ENCODE results near the gene ZBP1. TPM values are rescaled to one million over a fixed set of nuclear protein-coding genes. Genes with fewer than 3 reads are reported as not detected.

The ZBP1 gene
- polyA plus RNA-seq, 1 of the 3 experiments (the other 2 are of a cell fraction): not detected

- CTCF ChIA-PET: interaction anchor here (0.9 to 1.7 kb wide), 3 partner anchors 13 to 489 kb away, joined by 3 to 7 read pairs (median 4); no protein-coding TSS in a partner anchor
- POLR2A ChIA-PET: no interaction called here
- Histone ChIP-seq H3F3A (replicated peaks; ENCODE audit: insufficient read depth) (no peaks in the 10 kb centered on the region), H3K79me2 (ENCODE audit: insufficient read depth) (peaks cover 91% of the 10 kb centered on the region), H3K27me3 (ENCODE audit: insufficient read depth) (no peaks in the 10 kb centered on the region), H3K27ac (ENCODE audit: low read depth in 2 of 2, low read length in 1 of 2) (peak overlapping the region in 1 of 2 experiments; percentile 91; a peak in 2 of 4 replicates), H3K4me1 (ENCODE audit: control insufficient read depth in 1 of 2, insufficient read depth in 2 of 2, low read depth in 1 of 2, low read length in 1 of 2) (peaks cover 0 to 79% of the 10 kb centered on the region in 2 experiments; a peak in 2 of 4 replicates), H3K9ac (no peak overlapping the region), H3K4me3 (ENCODE audit: low read depth in 2 of 2, low read length in 1 of 2) (no peak overlapping the region), H4K20me1 (ENCODE audit: insufficient read depth) (peaks cover 87% of the 10 kb centered on the region), H3K9me2 (no peaks in the 10 kb centered on the region), H3K9me3 (no peaks in the 10 kb centered on the region), H3K4me2 (no peak overlapping the region), H2AFZ (ENCODE audit: low read depth) (no peak overlapping the region), H3K36me3 (replicated peaks in 1 of 2; ENCODE audit: control insufficient read depth in 1 of 2, insufficient read depth in 2 of 2, low read length in 1 of 2) (no peaks in the 10 kb centered on the region)
- DNase-seq: peak; percentile 77
- 79% methylated on average over 3 of the region's 16 CpGs for WGBS (ENCODE audit: low lambda C conversion rate)
- TF ChIP-seq CTCF (IDR thresholded peaks at IDR 0.05) (no peak), SMC3 (IDR thresholded peaks at IDR 0.05; ENCODE audit: low read depth, low read length) (no peak), RAD21 (IDR thresholded peaks at IDR 0.05; ENCODE audit: low read length) (no peak), NRF1 (IDR thresholded peaks at IDR 0.05; ENCODE audit: low read depth, low read length) (no peak), EZH2phosphoT487 (IDR thresholded peaks at IDR 0.05; ENCODE audit: borderline replicate concordance, low read depth) (no peak), TEAD4 (IDR thresholded peaks at IDR 0.05; ENCODE audit: borderline replicate concordance, insufficient read depth) (no peak), FOSL2 (IDR thresholded peaks at IDR 0.05; ENCODE audit: borderline replicate concordance, low read depth) (no peak)
- TF ChIP-seq, protein P1, sequence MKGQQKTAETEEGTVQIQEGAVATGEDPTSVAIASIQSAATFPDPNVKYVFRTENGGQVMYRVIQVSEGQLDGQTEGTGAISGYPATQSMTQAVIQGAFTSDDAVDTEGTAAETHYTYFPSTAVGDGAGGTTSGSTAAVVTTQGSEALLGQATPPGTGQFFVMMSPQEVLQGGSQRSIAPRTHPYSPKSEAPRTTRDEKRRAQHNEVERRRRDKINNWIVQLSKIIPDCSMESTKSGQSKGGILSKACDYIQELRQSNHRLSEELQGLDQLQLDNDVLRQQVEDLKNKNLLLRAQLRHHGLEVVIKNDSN (IDR thresholded peaks at IDR 0.05; ENCODE audit: borderline replicate concordance, low read depth): no peak
- TF ChIP-seq, protein P2, sequence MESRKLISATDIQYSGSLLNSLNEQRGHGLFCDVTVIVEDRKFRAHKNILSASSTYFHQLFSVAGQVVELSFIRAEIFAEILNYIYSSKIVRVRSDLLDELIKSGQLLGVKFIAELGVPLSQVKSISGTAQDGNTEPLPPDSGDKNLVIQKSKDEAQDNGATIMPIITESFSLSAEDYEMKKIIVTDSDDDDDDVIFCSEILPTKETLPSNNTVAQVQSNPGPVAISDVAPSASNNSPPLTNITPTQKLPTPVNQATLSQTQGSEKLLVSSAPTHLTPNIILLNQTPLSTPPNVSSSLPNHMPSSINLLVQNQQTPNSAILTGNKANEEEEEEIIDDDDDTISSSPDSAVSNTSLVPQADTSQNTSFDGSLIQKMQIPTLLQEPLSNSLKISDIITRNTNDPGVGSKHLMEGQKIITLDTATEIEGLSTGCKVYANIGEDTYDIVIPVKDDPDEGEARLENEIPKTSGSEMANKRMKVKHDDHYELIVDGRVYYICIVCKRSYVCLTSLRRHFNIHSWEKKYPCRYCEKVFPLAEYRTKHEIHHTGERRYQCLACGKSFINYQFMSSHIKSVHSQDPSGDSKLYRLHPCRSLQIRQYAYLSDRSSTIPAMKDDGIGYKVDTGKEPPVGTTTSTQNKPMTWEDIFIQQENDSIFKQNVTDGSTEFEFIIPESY (IDR thresholded peaks at IDR 0.05; ENCODE audit: borderline replicate concordance, low read depth): no peak
- TF ChIP-seq, protein P3, sequence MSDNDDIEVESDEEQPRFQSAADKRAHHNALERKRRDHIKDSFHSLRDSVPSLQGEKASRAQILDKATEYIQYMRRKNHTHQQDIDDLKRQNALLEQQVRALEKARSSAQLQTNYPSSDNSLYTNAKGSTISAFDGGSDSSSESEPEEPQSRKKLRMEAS (IDR thresholded peaks at IDR 0.05; ENCODE audit: low read depth): no peak
Measured at GRCh38 chr20:57667388-57667787, 47.2 kb upstream of the ZBP1 start.

GRCh38 chr20:57666834-57667157, 46.6 kb upstream of the ZBP1 start:
- Histone ChIP-seq H3K79me2 (ENCODE audit: insufficient read depth) (peaks cover 91% of the 10 kb centered on the region), H2AFZ (ENCODE audit: low read depth) (no peak overlapping the region), H3K4me3 (ENCODE audit: low read depth in 2 of 2, low read length in 1 of 2) (no peak overlapping the region), H3K27ac (ENCODE audit: low read depth in 2 of 2, low read length in 1 of 2) (peak overlapping the region in 1 of 2 experiments; percentile 91; a peak in 2 of 4 replicates), H3K9ac (no peak overlapping the region), H3K9me3 (no peaks in the 10 kb centered on the region), H3K36me3 (replicated peaks in 1 of 2; ENCODE audit: control insufficient read depth in 1 of 2, insufficient read depth in 2 of 2, low read length in 1 of 2) (no peaks in the 10 kb centered on the region), H3K4me1 (ENCODE audit: control insufficient read depth in 1 of 2, insufficient read depth in 2 of 2, low read depth in 1 of 2, low read length in 1 of 2) (peaks cover 0 to 80% of the 10 kb centered on the region in 2 experiments; a peak in 2 of 4 replicates), H3K27me3 (ENCODE audit: insufficient read depth) (no peaks in the 10 kb centered on the region), H3K9me2 (no peaks in the 10 kb centered on the region), H4K20me1 (ENCODE audit: insufficient read depth) (peaks cover 85% of the 10 kb centered on the region), H3F3A (replicated peaks; ENCODE audit: insufficient read depth) (no peaks in the 10 kb centered on the region), H3K4me2 (no peak overlapping the region)
- 88% methylated on average over 10 of the region's 13 CpGs for WGBS (ENCODE audit: low lambda C conversion rate)
- DNase-seq: no peak
- POLR2A ChIA-PET: no interaction called here
- CTCF ChIA-PET: interaction anchor here (0.9 to 1.7 kb wide), 3 partner anchors 13 to 490 kb away, joined by 3 to 7 read pairs (median 4); no protein-coding TSS in a partner anchor
- TF ChIP-seq, protein P3 (IDR thresholded peaks at IDR 0.05; ENCODE audit: low read depth): no peak
- TF ChIP-seq FOXJ3 (CRISPR knock-in tag; IDR thresholded peaks at IDR 0.05) (no peak), NRF1 (IDR thresholded peaks at IDR 0.05; ENCODE audit: low read depth, low read length) (no peak), NFIC (IDR thresholded peaks at IDR 0.05; ENCODE audit: borderline replicate concordance) (no peak), EP300 (IDR thresholded peaks at IDR 0.05; ENCODE audit: borderline replicate concordance in 1 of 2, low read depth in 1 of 2, low read length in 1 of 2) (no peak), MEF2A (IDR thresholded peaks at IDR 0.05; ENCODE audit: borderline replicate concordance, low read depth) (no peak)
- TF ChIP-seq, protein P1 (IDR thresholded peaks at IDR 0.05; ENCODE audit: borderline replicate concordance, low read depth): no peak
- TF ChIP-seq, protein P4, sequence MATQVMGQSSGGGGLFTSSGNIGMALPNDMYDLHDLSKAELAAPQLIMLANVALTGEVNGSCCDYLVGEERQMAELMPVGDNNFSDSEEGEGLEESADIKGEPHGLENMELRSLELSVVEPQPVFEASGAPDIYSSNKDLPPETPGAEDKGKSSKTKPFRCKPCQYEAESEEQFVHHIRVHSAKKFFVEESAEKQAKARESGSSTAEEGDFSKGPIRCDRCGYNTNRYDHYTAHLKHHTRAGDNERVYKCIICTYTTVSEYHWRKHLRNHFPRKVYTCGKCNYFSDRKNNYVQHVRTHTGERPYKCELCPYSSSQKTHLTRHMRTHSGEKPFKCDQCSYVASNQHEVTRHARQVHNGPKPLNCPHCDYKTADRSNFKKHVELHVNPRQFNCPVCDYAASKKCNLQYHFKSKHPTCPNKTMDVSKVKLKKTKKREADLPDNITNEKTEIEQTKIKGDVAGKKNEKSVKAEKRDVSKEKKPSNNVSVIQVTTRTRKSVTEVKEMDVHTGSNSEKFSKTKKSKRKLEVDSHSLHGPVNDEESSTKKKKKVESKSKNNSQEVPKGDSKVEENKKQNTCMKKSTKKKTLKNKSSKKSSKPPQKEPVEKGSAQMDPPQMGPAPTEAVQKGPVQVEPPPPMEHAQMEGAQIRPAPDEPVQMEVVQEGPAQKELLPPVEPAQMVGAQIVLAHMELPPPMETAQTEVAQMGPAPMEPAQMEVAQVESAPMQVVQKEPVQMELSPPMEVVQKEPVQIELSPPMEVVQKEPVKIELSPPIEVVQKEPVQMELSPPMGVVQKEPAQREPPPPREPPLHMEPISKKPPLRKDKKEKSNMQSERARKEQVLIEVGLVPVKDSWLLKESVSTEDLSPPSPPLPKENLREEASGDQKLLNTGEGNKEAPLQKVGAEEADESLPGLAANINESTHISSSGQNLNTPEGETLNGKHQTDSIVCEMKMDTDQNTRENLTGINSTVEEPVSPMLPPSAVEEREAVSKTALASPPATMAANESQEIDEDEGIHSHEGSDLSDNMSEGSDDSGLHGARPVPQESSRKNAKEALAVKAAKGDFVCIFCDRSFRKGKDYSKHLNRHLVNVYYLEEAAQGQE (IDR thresholded peaks at IDR 0.05; ENCODE audit: low read depth, low read length): no peak
